Fibroblast of lung (primary cell): ENCODE results near the gene KLF4.

Source experiments
- EZH2 ChIP-seq: IDR thresholded peaks from 2 replicates; pipeline ENCODE4 v1.5.1; 2012; ENCODE audit warnings: low read length, control low read depth, mild to moderate bottlenecking; ENCODE audit errors: missing control alignments
- TF ChIP-seq, protein P1 (sequence below), 2 donors: IDR thresholded peaks in 1 of 2; conservative IDR thresholded peaks in 1 of 2; 1 replicate in 1 of 2; 2 replicates in 1 of 2; pipeline ENCODE4 v1.5.1; 2011 to 2012; ENCODE audit warnings: low read length in 2 of 2, control low read depth in 1 of 2, inconsistent platforms in 1 of 2, low read depth in 1 of 2, mild to moderate bottlenecking in 1 of 2

GRCh38 chr9:107489144-107489673 lies 360 bp downstream of the KLF4 start:
- no peak for TF ChIP-seq EZH2
- TF ChIP-seq, protein P1, sequence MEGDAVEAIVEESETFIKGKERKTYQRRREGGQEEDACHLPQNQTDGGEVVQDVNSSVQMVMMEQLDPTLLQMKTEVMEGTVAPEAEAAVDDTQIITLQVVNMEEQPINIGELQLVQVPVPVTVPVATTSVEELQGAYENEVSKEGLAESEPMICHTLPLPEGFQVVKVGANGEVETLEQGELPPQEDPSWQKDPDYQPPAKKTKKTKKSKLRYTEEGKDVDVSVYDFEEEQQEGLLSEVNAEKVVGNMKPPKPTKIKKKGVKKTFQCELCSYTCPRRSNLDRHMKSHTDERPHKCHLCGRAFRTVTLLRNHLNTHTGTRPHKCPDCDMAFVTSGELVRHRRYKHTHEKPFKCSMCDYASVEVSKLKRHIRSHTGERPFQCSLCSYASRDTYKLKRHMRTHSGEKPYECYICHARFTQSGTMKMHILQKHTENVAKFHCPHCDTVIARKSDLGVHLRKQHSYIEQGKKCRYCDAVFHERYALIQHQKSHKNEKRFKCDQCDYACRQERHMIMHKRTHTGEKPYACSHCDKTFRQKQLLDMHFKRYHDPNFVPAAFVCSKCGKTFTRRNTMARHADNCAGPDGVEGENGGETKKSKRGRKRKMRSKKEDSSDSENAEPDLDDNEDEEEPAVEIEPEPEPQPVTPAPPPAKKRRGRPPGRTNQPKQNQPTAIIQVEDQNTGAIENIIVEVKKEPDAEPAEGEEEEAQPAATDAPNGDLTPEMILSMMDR (conservative IDR thresholded peaks at IDR 0.05 in 1 of 2, IDR thresholded peaks at IDR 0.05 in 1 of 2; ENCODE audit: low read depth in 1 of 2, low read length in 2 of 2), result no peak
